Ovary (tissue), 3 donors: Measurements from ENCODE around the gene VPS36.

Source experiments
- CTCF ChIP-seq, 3 donors: fragments of 450-650 bp in 2 of 3; fragments of 200-600 bp in 1 of 3; IDR thresholded peaks; one replicate each; pipeline versions ENCODE4 v1.5.1 to v1.8.0; 2016 to 2022; ENCODE audit warnings: antibody characterized with exemption in 3 of 3, mild to moderate bottlenecking in 1 of 3
- POLR2A ChIP-seq: fragments of 450-650 bp; IDR thresholded peaks from one replicate; pipeline ENCODE4 v1.6.1; 2017; ENCODE audit warnings: antibody characterized with exemption, mild to moderate bottlenecking, moderate library complexity
- donor health status: DM: no; HTN: no; CAD: no.

- TF ChIP-seq CTCF (IDR thresholded peaks at IDR 0.05) = no peak
- no peak for TF ChIP-seq POLR2A
Observed at GRCh38 chr13:52446265-52446664, 4.2 kb downstream of the VPS36 start.
